AG04449 (cell line): Measurements from ENCODE around the gene MYO1E.
"Not testable (repeated sequence)": the region's sequence is repeated elsewhere in the genome, so short reads cannot be mapped to it uniquely, and the experiment has no call there.

Source experiments
- CTCF ChIA-PET: fragments of 350-600 bp; formaldehyde crosslinking; extraction: SDS; loops from one replicate; lab custom pipeline; 2021; ENCODE audit warnings: antibody characterized with exemption; lab: Yijun Ruan, JAX
- POLR2A ChIA-PET: fragments of 400-600, 350-600 bp; formaldehyde crosslinking; extraction: SDS; loops from one replicate; lab custom pipeline; 2020; ENCODE audit warnings: antibody characterized with exemption, inconsistent platforms; lab: Yijun Ruan, JAX
- DNase-seq: peaks from one replicate; pipeline ENCODE4 v3.0.0-alpha.2; 2010; ENCODE audit warnings: low read depth, low spot score
- H3K4me3 ChIP-seq: 2 replicates; pipeline ENCODE4 v1.5.1; 2011; ENCODE audit warnings: low read depth, mild to moderate bottlenecking, control low read depth, low read length
- TF ChIP-seq, protein P1 (sequence below): IDR thresholded peaks from one replicate; pipeline ENCODE4 v1.5.1; 2011; ENCODE audit warnings: mild to moderate bottlenecking, moderate library complexity, low read length, control low read depth, inconsistent platforms; ENCODE audit not compliant: insufficient read depth; ENCODE audit errors: missing control alignments

The MYO1E gene

GRCh38 chr15:59289574-59289973 is 83.1 kb downstream of the MYO1E start:
- DNase-seq, result no peak
- TF ChIP-seq, protein P1, sequence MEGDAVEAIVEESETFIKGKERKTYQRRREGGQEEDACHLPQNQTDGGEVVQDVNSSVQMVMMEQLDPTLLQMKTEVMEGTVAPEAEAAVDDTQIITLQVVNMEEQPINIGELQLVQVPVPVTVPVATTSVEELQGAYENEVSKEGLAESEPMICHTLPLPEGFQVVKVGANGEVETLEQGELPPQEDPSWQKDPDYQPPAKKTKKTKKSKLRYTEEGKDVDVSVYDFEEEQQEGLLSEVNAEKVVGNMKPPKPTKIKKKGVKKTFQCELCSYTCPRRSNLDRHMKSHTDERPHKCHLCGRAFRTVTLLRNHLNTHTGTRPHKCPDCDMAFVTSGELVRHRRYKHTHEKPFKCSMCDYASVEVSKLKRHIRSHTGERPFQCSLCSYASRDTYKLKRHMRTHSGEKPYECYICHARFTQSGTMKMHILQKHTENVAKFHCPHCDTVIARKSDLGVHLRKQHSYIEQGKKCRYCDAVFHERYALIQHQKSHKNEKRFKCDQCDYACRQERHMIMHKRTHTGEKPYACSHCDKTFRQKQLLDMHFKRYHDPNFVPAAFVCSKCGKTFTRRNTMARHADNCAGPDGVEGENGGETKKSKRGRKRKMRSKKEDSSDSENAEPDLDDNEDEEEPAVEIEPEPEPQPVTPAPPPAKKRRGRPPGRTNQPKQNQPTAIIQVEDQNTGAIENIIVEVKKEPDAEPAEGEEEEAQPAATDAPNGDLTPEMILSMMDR, result no peak
- POLR2A ChIA-PET, result no interaction called here
- no peak overlapping the region for H3K4me3 ChIP-seq
- CTCF ChIA-PET, result interaction anchor here (0.7 kb wide), 1 partner anchor 35 kb away, joined by 3 read pairs; no protein-coding TSS in a partner anchor

GRCh38 chr15:59283717-59284391 is 88.8 kb downstream of the MYO1E start:
- CTCF ChIA-PET, result interaction anchor here (0.8 to 2.2 kb wide), 2 partner anchors 11 to 13 kb away, joined by 3 to 7 read pairs; no protein-coding TSS in a partner anchor
- no peak overlapping the region for H3K4me3 ChIP-seq
- TF ChIP-seq, protein P1, result no peak
- POLR2A ChIA-PET, result no interaction called here
- no peak for DNase-seq

- ChIA-PET CTCF (no interaction called here), POLR2A (no interaction called here)
- TF ChIP-seq, protein P1, result no peak
- no peak for DNase-seq
- H3K4me3 ChIP-seq, result no peak overlapping the region
Observed at GRCh38 chr15:59282515-59283337, 89.9 kb downstream of the MYO1E start.

- POLR2A ChIA-PET, result no interaction called here
- no peak overlapping the region for H3K4me3 ChIP-seq
- TF ChIP-seq, protein P1, result no peak
- no peak for DNase-seq
- CTCF ChIA-PET, result no interaction called here
Observed at GRCh38 chr15:59281699-59282098, 91.0 kb downstream of the MYO1E start.

GRCh38 chr15:59280855-59281254 is 91.8 kb downstream of the MYO1E start:
- H3K4me3 ChIP-seq, result no peak overlapping the region
- ChIA-PET POLR2A (no interaction called here), CTCF (no interaction called here)
- TF ChIP-seq, protein P1, result no peak
- no peak for DNase-seq

- POLR2A ChIA-PET, H3K4me3 ChIP-seq, DNase-seq: not testable (repeated sequence)
- CTCF ChIA-PET, result interaction anchor here (1.5 kb wide), 1 partner anchor 8 kb away, joined by 3 read pairs; no protein-coding TSS in a partner anchor
Observed at GRCh38 chr15:59280292-59280691, 92.4 kb downstream of the MYO1E start.
